Thyroid gland (tissue), 4 donors: ENCODE measurements around the gene BAHCC1. TPM values are rescaled to one million over a fixed set of nuclear protein-coding genes. Genes with fewer than 3 reads are reported as not detected.
"Not testable (repeated sequence)": the region's sequence is repeated elsewhere in the genome, so short reads cannot be mapped to it uniquely, and the experiment has no call there.

ENCODE experiments used
- DNase-seq, 2 donors: peaks; one replicate each; pipeline ENCODE4 v3.0.0-alpha.2; 2019
- H3K27ac ChIP-seq, 3 donors: fragments of 200-600 bp; sonication (generic); 1 replicate in 2 of 3; 2 replicates in 1 of 3; pipeline ENCODE4 v1.5.1; 2016 to 2019; ENCODE audit warnings: mild to moderate bottlenecking in 1 of 3, moderate library complexity in 1 of 3
- H3K27me3 ChIP-seq: fragments of 200-600 bp; sonication (generic); one replicate; pipeline ENCODE4 v1.5.1; 2019
- H3K36me3 ChIP-seq, 2 donors: fragments of 200-600 bp; sonication (generic); one replicate each; pipeline ENCODE4 v1.5.1; 2016 to 2019
- H3K4me1 ChIP-seq, 2 donors: fragments of 200-600 bp; sonication (generic); one replicate each; pipeline ENCODE4 v1.5.1; 2017 to 2019
- H3K4me3 ChIP-seq, 3 donors: fragments of 200-600 bp; sonication (generic); replicated peaks in 1 of 3; 1 replicate in 2 of 3; 2 replicates in 1 of 3; pipeline ENCODE4 v1.5.1; 2016; ENCODE audit warnings: mild to moderate bottlenecking in 1 of 3
- H3K9me3 ChIP-seq: fragments of 200-600 bp; sonication (generic); one replicate; pipeline ENCODE4 v1.5.1; 2017
- POLR2A ChIP-seq, 2 donors: fragments of 450-650 bp; IDR thresholded peaks; one replicate each; pipeline ENCODE4 v1.6.1; 2017; ENCODE audit warnings: antibody characterized with exemption in 2 of 2, mild to moderate bottlenecking in 2 of 2, moderate library complexity in 1 of 2
- WGBS, 2 donors: methylation state at CpG; one replicate each; pipeline ENCODE4 v1.1.5; 2017; 5-methylcytosine and 5-hydroxymethylcytosine counted together
- intact Hi-C: fragments of 100-400 bp; cut with DNase I; formaldehyde crosslinking; loops from one replicate; pipeline ENCODE4 v1.15.1; 2023
- total RNA-seq, 4 donors: library from RNA; depleted of rRNA; stranded (reverse); fragments of >200 nt; gene quantifications; one replicate each; pipeline ENCODE4 v1.2.3, GENCODE V29; 2016
- TF ChIP-seq, protein P1 (sequence below), 6 experiments: fragments of 200-600 bp in 3 of 6; fragments of 450-650 bp in 3 of 6; sonication (generic) in 3 of 6; IDR thresholded peaks; one replicate each; pipeline ENCODE4 v1.5.1; 2016 to 2019; ENCODE audit warnings: antibody characterized with exemption in 6 of 6, mild to moderate bottlenecking in 2 of 6, inconsistent platforms in 1 of 6, moderate library complexity in 1 of 6

The BAHCC1 gene
- total RNA-seq, 4 donors from 2014 or later = 13.7 to 33.7 (median 23.9) TPM

DNA sequence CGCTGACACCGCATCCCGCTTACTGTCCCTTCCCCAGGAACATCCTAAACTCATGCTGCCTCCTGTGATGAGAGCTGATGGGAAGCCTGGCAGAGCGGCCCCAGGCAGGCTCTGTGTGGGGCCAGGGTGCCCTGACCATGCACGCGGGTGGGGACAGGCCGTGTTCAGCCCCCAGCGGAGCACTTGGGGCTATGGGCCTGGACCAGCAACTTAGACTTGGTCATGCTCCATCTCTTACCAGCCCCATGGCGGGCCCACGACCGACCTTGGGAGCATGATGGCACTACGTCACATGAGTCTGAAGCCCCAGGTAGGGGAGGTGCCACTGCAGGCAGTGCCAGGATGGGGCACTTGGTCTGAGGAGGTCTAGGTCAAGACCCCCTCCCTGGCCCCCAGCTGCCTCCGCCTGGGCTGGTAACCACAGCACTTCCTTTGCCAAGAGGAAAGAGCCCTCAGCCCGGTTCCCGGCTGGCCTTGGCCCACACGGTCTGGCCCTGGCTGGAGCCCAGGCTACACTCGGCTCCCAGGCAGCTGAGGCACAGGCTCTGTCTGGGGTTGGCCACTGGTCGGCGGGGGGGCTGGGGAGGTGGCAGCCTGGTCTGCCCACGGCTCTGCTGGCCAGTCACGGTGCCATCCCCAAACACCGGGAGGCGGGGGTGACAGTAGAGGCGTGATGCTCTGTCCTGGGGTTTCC, 25.7 kb downstream of the BAHCC1 start:
- H3K27me3 ChIP-seq = no peaks in the 10 kb centered on the region
- H3K4me3 ChIP-seq = no peak overlapping the region
- TF ChIP-seq POLR2A (IDR thresholded peaks at IDR 0.05) = no peak
- TF ChIP-seq, protein P1, sequence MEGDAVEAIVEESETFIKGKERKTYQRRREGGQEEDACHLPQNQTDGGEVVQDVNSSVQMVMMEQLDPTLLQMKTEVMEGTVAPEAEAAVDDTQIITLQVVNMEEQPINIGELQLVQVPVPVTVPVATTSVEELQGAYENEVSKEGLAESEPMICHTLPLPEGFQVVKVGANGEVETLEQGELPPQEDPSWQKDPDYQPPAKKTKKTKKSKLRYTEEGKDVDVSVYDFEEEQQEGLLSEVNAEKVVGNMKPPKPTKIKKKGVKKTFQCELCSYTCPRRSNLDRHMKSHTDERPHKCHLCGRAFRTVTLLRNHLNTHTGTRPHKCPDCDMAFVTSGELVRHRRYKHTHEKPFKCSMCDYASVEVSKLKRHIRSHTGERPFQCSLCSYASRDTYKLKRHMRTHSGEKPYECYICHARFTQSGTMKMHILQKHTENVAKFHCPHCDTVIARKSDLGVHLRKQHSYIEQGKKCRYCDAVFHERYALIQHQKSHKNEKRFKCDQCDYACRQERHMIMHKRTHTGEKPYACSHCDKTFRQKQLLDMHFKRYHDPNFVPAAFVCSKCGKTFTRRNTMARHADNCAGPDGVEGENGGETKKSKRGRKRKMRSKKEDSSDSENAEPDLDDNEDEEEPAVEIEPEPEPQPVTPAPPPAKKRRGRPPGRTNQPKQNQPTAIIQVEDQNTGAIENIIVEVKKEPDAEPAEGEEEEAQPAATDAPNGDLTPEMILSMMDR (IDR thresholded peaks at IDR 0.05) = no peak
- no peaks in the 10 kb centered on the region for H3K9me3 ChIP-seq
- DNase-seq = peak; percentile 84 to 85
- H3K4me1 ChIP-seq = peaks cover 51 to 70% of the 10 kb centered on the region in 2 donors
- no peaks in the 10 kb centered on the region for H3K36me3 ChIP-seq
- WGBS, 2 donors = 0 to 38% methylated on average over 4 to 9 of the region's 24 CpGs
- intact Hi-C loops = no loop called here
- H3K27ac ChIP-seq = peak overlapping the region; percentile 85 to 93 (median 92)

DNA sequence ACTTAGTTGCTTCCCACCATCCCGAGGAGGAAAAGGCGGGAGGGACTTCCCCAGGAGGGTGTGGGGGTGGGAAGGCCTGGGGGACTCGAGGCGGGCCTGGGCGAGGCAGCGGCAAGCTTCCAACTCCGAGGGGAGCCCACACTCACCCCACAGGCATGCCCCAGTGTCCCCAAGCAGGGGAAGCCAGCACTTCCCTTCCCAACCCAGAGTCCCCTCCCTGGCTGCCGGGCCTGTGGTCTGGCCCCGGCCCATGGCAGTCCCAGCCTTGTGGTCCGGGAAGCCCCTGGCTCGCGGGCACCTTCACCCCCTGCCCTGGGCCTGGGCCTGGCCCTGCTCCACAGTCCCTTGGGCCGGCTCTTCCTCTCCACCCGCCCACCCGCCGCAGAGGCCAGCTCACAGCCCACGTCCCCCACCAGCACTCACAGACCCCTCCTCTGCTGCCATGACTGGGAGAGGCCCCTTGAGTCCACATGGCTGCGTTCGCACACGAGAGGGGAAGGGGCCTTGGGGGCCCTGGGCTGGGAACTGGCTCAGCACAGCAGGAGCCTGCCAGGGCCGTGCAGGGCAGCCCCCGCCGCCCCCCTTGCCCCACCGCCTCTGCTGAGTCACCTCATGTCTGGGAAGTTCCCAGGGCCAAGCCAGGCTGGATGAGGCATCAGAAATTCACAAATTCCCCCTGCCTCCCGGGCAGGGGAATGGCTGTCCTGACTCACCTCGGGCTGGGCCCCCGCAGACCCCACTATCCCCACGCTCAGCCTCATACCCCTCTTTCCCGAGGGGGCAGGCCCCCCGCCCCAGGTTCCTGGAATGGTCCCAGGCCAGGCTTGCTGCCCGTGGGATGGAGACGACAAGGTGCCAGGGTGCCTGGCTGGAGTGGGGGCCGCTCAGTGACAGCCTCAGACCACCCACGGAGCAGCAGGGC, 27.8 kb downstream of the BAHCC1 start:
- Histone ChIP-seq H3K27ac (peak overlapping the region; percentile 92 to 96 (median 93)), H3K9me3 (no peaks in the 10 kb centered on the region), H3K27me3 (no peaks in the 10 kb centered on the region), H3K4me1 (peaks cover 65 to 79% of the 10 kb centered on the region in 2 donors), H3K36me3 (no peaks in the 10 kb centered on the region), H3K4me3 (peak overlapping the region in 1 of 3 donors; percentile 13)
- WGBS, 2 donors = 15% methylated on average over 10 of the region's 34 CpGs; no CpG with 5 or more reads in 1 of the 2 donors
- peak; percentile 94 to 97 for DNase-seq
- TF ChIP-seq, protein P1 (IDR thresholded peaks at IDR 0.05) = no peak
- no peak for TF ChIP-seq POLR2A (IDR thresholded peaks at IDR 0.05)
- intact Hi-C loops = no loop called here

DNA sequence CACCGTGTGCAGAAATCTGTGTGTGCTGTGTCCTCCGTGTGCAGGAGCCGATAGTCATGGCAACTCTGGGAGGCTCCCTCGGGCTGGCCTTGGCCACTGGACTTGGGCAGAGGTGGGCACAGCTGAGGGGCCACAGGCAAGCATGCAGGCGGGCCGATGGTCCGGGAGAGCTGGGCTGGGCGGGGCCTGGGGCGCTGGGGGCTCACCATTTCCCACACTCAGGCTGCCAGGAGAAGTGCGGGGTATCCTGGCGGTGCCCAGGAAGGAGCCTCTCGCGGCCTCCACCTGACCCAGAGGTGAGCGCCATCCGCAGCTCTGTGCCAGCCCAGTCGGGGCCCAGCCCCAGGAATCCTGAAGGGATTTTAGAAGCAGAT, 28.4 kb downstream of the BAHCC1 start:
- Histone ChIP-seq H3K27ac (peak overlapping the region; percentile 92 to 96 (median 93)), H3K4me3 (peak overlapping the region in 1 of 3 donors; percentile 13), H3K27me3 (no peaks in the 10 kb centered on the region), H3K9me3 (no peaks in the 10 kb centered on the region), H3K36me3 (no peaks in the 10 kb centered on the region), H3K4me1 (peaks cover 72 to 79% of the 10 kb centered on the region in 2 donors)
- 38 to 64% methylated on average over 4 to 5 of the region's 16 CpGs for WGBS, 2 donors
- peak; percentile 56 to 60 for DNase-seq
- no peak for TF ChIP-seq POLR2A (IDR thresholded peaks at IDR 0.05)
- TF ChIP-seq, protein P1 (IDR thresholded peaks at IDR 0.05) = no peak
- intact Hi-C loops = no loop called here

DNA sequence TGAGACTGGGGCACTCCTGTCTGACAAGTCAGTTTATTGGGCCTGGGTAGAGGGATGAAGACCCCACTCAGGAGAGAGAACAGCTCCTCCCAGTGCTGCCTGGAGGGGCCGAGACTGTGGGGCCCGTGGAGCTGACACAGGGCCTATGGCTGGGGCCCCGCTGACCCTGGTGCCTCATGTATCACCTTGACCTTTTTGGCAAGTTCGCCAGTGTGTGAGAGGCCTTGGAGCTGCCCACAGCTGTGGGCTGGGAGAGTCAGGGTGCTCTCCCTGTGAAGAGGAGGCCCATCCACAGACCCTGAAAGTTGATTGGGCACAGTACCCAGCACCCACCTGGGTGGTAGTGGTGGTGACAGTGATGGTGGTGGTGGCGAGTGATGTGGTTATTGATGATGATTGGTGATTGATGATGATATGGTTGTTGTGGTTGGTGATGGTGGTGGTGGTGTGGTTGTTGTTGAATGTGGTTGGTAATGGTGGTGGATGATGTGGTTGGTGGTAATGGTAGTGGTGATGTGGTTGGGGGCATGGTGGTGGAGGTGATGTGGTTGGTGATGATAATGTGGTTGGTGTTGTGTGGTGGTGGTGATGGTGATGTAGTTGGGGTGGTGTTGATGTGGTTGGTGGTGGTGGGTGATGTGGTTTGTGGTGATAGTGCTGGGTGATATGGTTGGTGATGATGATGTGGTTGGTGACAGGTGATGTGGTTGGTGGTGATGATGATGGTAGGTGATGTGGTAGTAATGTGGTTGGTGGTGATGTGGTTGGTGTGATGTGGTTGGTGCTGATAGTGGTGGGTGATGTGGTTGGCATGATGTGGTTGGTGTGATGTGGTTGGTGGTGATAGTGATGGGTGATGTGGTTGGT, 29.1 kb downstream of the BAHCC1 start:
- H3K27ac ChIP-seq = peak overlapping the region; percentile 92 to 96 (median 93)
- H3K27me3 ChIP-seq = no peaks in the 10 kb centered on the region
- WGBS, 2 donors = 89 to 93% methylated on average over 3 of the region's 5 CpGs
- no peak for DNase-seq
- H3K9me3 ChIP-seq = no peaks in the 10 kb centered on the region
- H3K4me3 ChIP-seq = no peak overlapping the region
- no peaks in the 10 kb centered on the region for H3K36me3 ChIP-seq
- intact Hi-C loops = no loop called here
- peaks cover 74 to 79% of the 10 kb centered on the region in 2 donors for H3K4me1 ChIP-seq
- TF ChIP-seq POLR2A (IDR thresholded peaks at IDR 0.05) = no peak
- TF ChIP-seq, protein P1 (IDR thresholded peaks at IDR 0.05) = no peak

DNA sequence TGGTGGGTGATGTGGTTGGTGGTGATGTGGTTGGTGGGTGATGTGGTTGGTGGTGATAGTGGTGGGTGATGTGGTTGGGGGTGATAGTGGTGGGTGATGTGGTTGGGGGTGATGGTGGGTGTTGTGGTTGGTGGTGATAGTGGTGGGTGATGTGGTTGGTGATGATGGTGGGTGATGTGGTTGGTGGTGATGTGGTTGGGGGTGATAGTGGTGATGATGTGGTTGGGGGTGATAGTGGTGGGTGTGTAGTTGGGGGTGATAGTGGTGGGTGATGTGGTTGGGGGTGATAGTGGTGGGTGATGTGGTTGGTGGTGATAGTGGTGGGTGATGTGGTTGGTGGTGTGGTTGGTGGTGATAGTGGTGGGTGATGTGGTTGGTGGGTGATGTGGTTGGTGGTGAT, 29.8 kb downstream of the BAHCC1 start:
- H3K27ac ChIP-seq, H3K27me3 ChIP-seq, H3K9me3 ChIP-seq, DNase-seq, intact Hi-C loops, H3K36me3 ChIP-seq, H3K4me3 ChIP-seq: not testable (repeated sequence)
- H3K4me1 ChIP-seq = peaks cover 77 to 81% of the 10 kb centered on the region in 2 donors

DNA sequence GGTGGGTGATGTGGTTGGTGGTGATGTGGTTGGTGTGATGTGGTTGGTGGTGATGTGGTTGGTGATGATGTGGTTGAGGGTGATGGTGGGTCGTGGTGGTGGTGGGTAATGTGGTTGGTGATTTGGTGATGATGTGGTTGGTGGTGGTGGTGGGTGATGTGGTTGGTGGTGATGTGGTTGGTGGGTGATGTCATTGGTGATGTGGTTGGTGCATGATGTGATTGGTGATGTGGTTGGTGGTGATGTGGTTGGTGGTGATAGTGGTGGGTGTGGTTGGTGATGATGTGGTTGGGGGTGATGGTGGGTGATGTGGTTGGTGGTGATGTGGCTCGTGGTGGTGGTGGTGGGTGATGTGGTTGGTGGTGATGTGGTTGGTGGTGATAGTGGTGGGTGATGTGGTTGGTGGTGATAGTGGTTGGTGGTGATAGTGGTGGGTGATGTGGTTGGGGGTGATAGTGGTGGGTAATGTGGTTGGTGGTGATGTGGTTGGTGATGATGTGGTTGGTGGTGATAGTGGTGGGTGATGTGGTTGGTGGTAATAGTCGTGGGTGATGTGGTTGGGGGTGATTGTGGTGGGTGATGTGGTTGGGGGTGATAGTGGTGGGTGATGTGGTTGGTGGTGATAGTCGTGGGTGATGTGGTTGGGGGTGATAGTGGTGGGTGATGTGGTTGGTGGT, 30.6 kb downstream of the BAHCC1 start:
- DNase-seq, intact Hi-C loops, H3K36me3 ChIP-seq, H3K27ac ChIP-seq, H3K4me3 ChIP-seq, H3K9me3 ChIP-seq, H3K27me3 ChIP-seq: not testable (repeated sequence)
- 89 to 91% methylated on average over 4 of the region's 4 CpGs for whole genome bisulfite sequencing, 2 donors
- H3K4me1 ChIP-seq = peaks cover 75 to 79% of the 10 kb centered on the region in 2 donors
